ENCODE results near the gene UGT1A7. TPM values are rescaled to one million over a fixed set of nuclear protein-coding genes. Genes with fewer than 3 reads are reported as not detected.

Gene UGT1A7
- total RNA-seq, 2 experiments from 2014 or later: not detected

DNA sequence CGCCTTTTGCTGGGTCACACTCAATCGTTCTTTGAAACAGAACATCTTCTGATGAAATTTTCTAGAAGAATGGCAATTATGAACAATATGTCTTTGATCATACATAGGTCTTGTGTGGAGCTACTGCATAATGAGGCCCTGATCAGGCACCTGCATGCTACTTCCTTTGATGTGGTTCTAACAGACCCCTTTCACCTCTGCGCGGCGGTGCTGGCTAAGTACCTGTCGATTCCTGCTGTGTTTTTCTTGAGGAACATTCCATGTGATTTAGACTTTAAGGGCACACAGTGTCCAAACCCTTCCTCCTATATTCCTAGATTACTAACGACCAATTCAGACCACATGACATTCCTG, 31.5 kb downstream of the UGT1A7 start:
- ChIA-PET POLR2A (no interaction called here), CTCF (no interaction called here)
- Histone ChIP-seq H3K36me3 (ENCODE audit: insufficient read depth, low read length) (no peaks in the 10 kb centered on the region), H3K27ac (ENCODE audit: low read depth in 1 of 2, low read length in 2 of 2) (no peak overlapping the region), H3K4me3 (ENCODE audit: low read length) (no peak overlapping the region), H3K4me1 (ENCODE audit: insufficient read depth, low read length) (no peaks in the 10 kb centered on the region), H3K27me3 (ENCODE audit: control insufficient read depth in 1 of 2, insufficient read depth in 2 of 2, low read length in 2 of 2) (peaks cover 0 to 13% of the 10 kb centered on the region in 2 experiments), H3K9me3 (ENCODE audit: control insufficient read depth in 1 of 2, insufficient read depth in 1 of 2, low read length in 2 of 2) (no peaks in the 10 kb centered on the region)
- DNase-seq (no peak), ATAC-seq (ENCODE audit: poor library complexity) (no peak)
- peaks cover 31% of the 10 kb centered on the region for H3K27me3 Mint-ChIP-seq
- no peak overlapping the region for H3K27ac Mint-ChIP-seq
- no peaks in the 10 kb centered on the region for H3K9me3 Mint-ChIP-seq
- H3K36me3 Mint-ChIP-seq (ENCODE audit: low read depth): no peaks in the 10 kb centered on the region
- H3K4me1 Mint-ChIP-seq (ENCODE audit: low read depth): no peaks in the 10 kb centered on the region
- no peak for TF ChIP-seq CTCF (IDR thresholded peaks at IDR 0.05)
- H3K4me3 Mint-ChIP-seq: no peak overlapping the region
- intact Hi-C loops (cut with DNase I, micrococcal nuclease): loop anchor here (5.0 to 10.0 kb wide), 4 partner anchors 311 to 951 kb away; no protein-coding TSS in a partner anchor

- ChIA-PET CTCF (no interaction called here), POLR2A (no interaction called here)
- H3K9me3 Mint-ChIP-seq: no peaks in the 10 kb centered on the region
- no peak overlapping the region for H3K4me3 ChIP-seq (ENCODE audit: low read length)
- H3K4me1 Mint-ChIP-seq (ENCODE audit: low read depth): no peaks in the 10 kb centered on the region
- H3K4me1 ChIP-seq (ENCODE audit: insufficient read depth, low read length): no peaks in the 10 kb centered on the region
- DNase-seq (no peak), ATAC-seq (ENCODE audit: poor library complexity) (no peak)
- TF ChIP-seq CTCF (IDR thresholded peaks at IDR 0.05): no peak
- no peaks in the 10 kb centered on the region for H3K36me3 ChIP-seq (ENCODE audit: insufficient read depth, low read length)
- no peaks in the 10 kb centered on the region for H3K9me3 ChIP-seq (ENCODE audit: control insufficient read depth in 1 of 2, insufficient read depth in 1 of 2, low read length in 2 of 2)
- no peak overlapping the region for H3K4me3 Mint-ChIP-seq
- H3K27me3 Mint-ChIP-seq: peaks cover 37% of the 10 kb centered on the region
- no peak overlapping the region for H3K27ac ChIP-seq (ENCODE audit: low read depth in 1 of 2, low read length in 2 of 2)
- intact Hi-C loops (cut with DNase I, micrococcal nuclease): loop anchor here (5.0 to 10.0 kb wide), 4 partner anchors 312 to 952 kb away; no protein-coding TSS in a partner anchor
- peaks cover 0 to 13% of the 10 kb centered on the region in 2 experiments for H3K27me3 ChIP-seq (ENCODE audit: control insufficient read depth in 1 of 2, insufficient read depth in 2 of 2, low read length in 2 of 2)
- H3K36me3 Mint-ChIP-seq (ENCODE audit: low read depth): no peaks in the 10 kb centered on the region
- no peak overlapping the region for H3K27ac Mint-ChIP-seq
Observed at GRCh38 chr2:233714121-233714520, 32.4 kb downstream of the UGT1A7 start.

- CTCF ChIA-PET: no interaction called here
- H3K27me3 Mint-ChIP-seq: peaks cover 41% of the 10 kb centered on the region
Observed at GRCh38 chr2:233718552-233718951, 36.9 kb downstream of the UGT1A7 start, which contains the start of gene UGT1A4. Gene UGT1A4, plus strand, starts transcription at chr2:233718736. Its CDS starts 85 bp downstream, at chr2:233718821.

More at GRCh38 chr2:233718552-233718951, 36.9 kb downstream of the UGT1A7 start, which contains the start of gene UGT1A4:
- no peaks in the 10 kb centered on the region for H3K36me3 ChIP-seq (ENCODE audit: insufficient read depth, low read length)
- no peaks in the 10 kb centered on the region for H3K9me3 Mint-ChIP-seq
- no peaks in the 10 kb centered on the region for H3K9me3 ChIP-seq (ENCODE audit: control insufficient read depth in 1 of 2, insufficient read depth in 1 of 2, low read length in 2 of 2)
- H3K36me3 Mint-ChIP-seq (ENCODE audit: low read depth): no peaks in the 10 kb centered on the region
- no peak within 1 kb of the TSS for H3K27ac ChIP-seq (ENCODE audit: low read depth in 1 of 2, low read length in 2 of 2)
- H3K4me1 ChIP-seq (ENCODE audit: insufficient read depth, low read length): no peaks in the 10 kb centered on the region
- no peak for TF ChIP-seq CTCF (IDR thresholded peaks at IDR 0.05)
- no peak for ATAC-seq (ENCODE audit: poor library complexity)
- no peak within 1 kb of the TSS for H3K4me3 Mint-ChIP-seq
- DNase-seq: no peak
- peaks cover 0 to 10% of the 10 kb centered on the region in 2 experiments for H3K27me3 ChIP-seq (ENCODE audit: control insufficient read depth in 1 of 2, insufficient read depth in 2 of 2, low read length in 2 of 2)
- H3K4me1 Mint-ChIP-seq (ENCODE audit: low read depth): no peaks in the 10 kb centered on the region
- intact Hi-C loops (cut with DNase I, micrococcal nuclease): loop anchor here in 1 of 2 experiments (5.0 to 10.0 kb wide), 2 partner anchors 374 to 786 kb away; no protein-coding TSS in a partner anchor
- POLR2A ChIA-PET: no interaction called here
- H3K27ac Mint-ChIP-seq: no peak within 1 kb of the TSS
- H3K4me3 ChIP-seq (ENCODE audit: low read length): no peak within 1 kb of the TSS
